ENCODE results near the gene B2M.
A peak's percentile ranks its signal among the peaks of the same experiment; 100 is the strongest.
"Not testable (repeated sequence)": the region's sequence is repeated elsewhere in the genome, so short reads cannot be mapped to it uniquely, and the experiment has no call there.

Gene B2M

DNA sequence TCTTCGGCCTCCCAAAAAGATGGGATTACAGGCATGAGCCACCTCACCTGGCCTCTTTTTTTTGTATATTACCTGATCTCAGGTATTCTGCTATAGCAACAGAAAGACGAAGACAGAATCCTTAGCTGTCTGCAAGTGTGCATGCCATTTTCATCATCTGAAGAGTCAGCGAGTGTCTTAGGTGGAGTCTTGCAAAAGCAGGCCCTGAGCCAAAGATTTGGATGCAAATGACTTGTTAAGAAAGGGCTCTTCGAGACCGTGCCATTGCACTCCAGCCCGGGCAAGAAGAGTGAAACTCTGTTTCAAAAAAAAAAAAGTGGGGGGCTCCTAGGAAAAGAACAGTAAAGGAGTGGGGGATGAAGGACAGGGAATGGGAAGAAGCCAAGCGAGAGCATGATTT is 14.8 kb downstream of the B2M start:
- peak; percentile 65 for DNase-seq (ENCODE audit: low read depth)

DNA sequence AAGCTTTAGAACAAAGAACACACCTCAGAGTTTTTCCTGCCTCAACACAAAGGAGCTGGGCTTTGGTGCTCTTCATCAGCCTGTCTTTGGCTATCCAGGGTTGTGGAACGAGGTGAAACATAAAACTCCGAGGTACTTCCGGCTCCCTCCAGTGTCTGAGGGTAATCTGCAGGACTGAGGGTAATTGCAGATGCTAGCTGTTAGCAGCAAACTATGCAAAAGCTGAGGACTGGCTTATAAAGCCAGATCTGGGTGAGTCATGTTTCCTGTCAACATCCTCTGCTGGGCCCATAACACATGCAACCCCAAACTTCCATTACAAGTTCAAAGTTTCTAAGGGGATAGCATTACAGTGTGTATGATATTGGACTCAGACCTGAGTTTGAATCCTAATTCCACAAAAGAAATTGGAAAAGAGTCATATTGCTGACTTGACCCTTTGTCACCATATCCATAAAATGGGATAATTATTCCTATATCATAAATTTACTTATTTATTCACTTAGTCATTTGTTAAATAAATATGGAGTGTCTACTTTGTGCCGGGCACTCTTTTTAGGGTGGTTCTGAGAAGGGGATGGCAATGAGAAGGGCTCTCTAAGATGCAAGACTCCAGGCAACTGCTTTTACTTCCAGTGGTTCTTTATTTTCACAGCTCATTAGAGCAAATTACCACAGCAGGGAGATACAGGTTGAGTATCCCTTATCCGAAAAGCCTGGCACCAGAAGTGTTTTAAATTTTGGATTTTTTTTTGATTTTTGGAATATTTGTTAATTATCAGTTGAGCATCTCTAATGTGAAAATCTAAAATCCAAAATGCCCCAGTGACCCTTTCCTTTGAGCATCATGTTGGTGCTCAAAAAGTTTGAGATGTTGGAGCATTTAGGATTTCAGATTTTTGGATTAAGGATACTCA is 15.5 kb downstream of the B2M start:
- DNase-seq (ENCODE audit: low read depth), result peak; percentile 97

DNA sequence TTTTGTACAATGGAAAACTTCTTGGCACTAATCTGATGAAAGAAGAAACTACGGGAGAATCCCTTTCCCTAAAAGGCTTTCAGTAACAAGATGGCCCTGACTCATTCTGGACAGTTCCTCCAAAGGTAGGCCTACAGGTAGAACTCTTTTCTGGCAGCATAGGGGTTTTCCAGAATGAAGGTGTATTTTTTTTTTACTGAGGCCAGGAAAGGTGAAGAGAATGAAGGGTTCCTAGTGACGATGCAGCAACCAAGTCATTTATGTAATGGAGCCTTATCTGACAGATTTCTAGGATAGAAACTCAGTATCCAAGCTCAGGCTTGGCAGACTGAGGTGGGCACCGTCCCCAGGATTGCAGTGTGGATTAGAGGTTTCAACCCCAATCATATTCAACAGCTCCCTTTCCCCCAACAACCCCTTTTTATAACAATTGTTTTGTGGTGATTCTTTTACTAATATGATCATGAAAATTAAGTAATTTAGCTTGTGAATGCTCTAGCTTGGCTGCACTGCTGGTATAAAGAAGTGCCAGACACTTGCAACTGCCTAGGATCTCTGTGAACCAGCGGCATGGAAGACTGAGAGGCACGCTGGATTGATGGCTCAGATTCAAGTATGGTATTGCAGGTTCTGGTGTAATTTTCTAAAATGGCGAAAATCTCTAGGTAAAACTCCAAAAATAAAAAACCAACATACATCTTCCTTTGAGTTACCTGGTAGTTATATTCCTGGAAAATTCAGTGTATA is 16.3 kb downstream of the B2M start:
- no peak for DNase-seq (ENCODE audit: low read depth)

DNA sequence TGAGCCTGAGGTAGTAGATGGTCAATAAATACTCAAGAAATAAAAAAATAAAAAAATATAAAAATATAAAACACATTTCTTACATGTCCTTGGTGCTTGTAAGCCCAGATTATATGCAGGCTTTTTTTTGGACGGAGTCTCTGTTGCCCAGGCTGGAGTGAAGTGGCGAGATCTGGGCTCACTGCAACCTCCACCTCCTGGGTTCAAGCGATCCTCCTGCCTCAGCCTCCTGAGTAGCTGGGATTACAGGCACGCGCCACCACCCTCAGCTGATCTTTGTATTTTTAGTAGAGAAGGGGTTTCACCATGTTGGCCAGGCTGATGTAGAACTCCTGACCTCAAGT is 16.9 kb downstream of the B2M start:
- not testable (repeated sequence) for DNase-seq (ENCODE audit: low read depth)

GRCh38 chr15:44728576-44729407 is 17.5 kb downstream of the B2M start:
- peak; percentile 99 for DNase-seq (ENCODE audit: low read depth)

GRCh38 chr15:44729408-44730127 is 18.3 kb downstream of the B2M start:
- DNase-seq (ENCODE audit: low read depth), result peak; percentile 34

- DNase-seq (ENCODE audit: low read depth), result no peak
Measured at GRCh38 chr15:44734839-44735481, 23.6 kb downstream of the B2M start.

DNA sequence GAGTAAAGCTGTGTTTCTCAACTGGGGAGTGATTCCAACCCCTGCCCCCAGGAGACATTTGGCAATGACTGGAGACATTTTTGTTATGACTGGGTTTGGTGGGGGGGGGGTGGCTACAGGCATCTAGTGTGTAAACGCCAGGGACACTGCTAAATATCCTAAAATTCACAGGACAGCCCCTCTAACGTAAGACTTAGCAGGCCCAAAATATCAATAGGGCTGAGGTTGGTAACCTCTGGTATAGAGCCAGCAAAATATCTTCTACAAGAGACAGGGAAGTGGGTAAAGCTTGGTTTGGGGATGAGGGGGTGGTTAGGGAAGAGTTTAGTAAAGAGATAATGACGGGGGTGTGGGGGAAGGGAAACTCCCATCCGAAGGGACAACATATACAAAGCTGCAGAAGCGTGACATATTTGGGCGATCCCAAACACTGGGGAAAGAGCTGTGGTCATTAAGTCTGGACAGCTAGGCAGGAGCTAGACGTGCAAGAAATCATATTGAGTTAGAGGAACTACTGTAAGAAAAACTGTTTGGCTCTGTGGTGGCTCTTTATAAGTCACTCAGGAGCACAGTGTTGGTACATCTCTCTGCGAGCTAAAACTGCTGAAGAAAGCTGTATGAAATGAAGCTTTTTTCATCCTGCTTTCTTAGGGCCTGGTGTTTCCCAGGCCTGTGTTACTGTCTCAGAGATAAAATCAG is 24.3 kb downstream of the B2M start:
- no peak for DNase-seq (ENCODE audit: low read depth)

DNA sequence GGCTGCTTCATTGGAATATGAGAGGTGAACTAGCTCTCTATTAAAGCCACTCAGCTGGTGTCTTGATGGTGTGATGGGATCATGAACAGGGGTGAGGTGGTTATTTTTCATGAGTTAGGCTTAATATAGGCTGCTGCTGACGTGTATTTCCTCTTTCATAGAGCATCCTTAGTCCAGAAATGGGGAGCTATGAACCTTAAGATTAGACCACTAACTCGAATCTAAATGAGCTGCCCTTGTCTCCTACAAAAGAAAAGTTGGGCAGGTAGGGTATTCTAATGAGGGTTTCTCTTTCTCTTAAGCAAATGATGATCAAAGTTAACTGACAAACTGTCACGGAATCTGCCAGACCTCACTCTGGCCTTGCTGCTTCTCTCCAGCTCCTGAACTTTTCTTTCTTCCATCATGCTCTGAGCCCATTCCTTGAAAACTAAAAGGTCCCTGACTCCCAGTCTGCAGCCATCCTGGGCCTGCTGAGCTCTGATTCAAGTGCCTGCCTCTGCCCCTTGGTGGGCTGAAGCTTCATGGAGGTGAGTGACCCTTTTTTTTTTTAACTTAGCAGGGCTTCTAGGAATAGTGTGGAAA is 25.0 kb downstream of the B2M start, which contains the start of gene TRIM69:
Gene TRIM69, plus strand, starts transcription at position 348 of the 585 bp plus-strand sequence. Its CDS starts 177 bp downstream, at position 525.
- no peak for DNase-seq (ENCODE audit: low read depth)

DNA sequence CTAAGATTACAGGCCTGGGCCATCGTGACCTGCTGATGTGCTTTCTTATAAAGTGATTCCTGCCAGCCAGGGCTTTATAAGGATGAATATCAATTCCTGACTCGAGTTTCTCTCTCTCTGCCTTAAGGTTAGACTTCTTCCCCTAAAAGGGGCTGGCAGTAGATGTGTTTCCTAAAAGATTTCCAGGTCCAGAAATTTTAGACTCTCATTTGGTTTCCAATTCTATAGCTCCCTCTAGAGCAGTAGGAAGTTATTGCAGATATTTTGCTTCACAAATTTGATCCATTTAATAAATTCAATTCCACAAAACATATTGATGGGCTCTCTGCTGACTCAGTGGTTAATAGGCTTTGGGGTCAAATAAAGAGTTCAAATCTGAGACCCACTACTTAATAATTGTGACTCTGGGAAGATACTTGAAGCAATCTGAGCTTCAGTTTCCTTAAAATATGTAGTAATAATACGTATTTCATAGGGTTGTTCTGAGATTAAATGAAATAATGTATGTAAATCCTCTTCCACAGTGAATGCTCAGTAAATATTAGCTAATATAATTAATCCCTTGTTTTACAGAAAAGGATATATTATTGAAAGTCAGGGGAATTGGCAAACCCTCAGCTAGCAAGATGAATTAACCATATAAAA is 27.1 kb downstream of the B2M start:
- peak; percentile 47 for DNase-seq (ENCODE audit: low read depth)

DNA sequence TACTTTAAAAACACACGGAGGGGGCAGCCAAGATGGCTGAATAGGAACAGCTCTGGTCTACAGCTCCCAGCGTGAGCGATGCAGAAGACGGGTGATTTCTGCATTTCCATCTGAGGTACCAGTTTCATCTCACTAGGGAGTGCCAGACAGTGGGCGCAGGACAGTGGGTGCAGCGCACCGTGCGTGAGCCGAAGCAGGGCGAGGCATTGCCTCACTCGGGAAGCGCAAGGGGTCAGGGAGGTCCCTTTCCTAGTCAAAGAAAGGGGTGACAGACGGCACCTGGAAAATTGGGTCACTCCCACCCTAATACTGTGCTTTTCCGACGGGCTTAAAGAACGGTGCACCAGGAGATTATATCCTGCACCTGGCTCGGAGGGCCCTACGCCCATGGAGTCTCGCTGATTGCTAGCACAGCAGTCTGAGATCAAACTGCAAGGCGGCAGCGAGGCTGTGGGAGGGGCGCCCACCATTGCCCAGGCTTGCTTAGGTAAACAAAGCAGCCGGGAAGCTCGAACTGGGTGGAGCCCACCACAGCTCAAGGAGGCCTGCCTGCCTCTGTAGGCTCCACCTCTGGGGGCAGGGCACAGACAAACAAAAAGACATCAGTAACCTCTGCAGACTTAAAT is 28.0 kb downstream of the B2M start:
- DNase-seq (ENCODE audit: low read depth), result not testable (repeated sequence)

DNA sequence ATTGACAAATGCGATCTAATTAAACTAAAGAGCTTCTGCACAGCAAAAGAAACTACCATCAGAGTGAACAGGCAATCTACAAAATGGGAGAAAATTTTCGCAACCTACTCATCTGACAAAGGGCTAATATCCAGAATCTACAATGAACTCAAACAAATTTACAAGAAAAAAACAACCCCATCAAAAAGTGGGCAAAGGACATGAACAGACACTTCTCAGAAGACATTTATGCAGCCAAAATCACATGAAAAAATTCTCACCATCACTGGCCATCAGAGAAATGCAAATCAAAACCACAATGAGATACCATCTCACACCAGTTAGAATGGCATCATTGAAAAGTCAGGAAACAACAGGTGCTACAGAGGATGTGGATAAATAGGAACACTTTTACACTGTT is 32.1 kb downstream of the B2M start:
- not testable (repeated sequence) for DNase-seq (ENCODE audit: low read depth)

- DNase-seq (ENCODE audit: low read depth), result no peak
Measured at GRCh38 chr15:44753345-44753744, 42.0 kb downstream of the B2M start.

DNA sequence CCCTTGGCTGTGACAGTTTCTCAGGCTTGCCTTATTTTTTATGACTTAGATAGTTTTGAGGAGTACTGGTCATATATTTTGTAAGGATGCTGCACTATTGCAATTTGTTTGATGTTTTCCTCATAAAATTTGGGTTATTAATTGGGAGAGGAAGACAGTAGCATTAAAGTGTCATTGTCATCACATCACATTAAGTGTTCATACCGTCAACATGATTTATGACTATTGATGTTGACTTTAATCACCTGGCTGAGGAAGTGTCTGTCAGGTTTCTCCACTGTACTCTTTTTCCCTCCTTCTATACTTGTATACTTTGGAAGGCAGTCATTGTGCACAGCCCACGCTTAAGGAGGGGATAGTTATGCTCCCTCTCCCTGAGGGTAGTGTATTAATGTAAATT is 51.9 kb downstream of the B2M start:
- no peak for DNase-seq (ENCODE audit: low read depth)

- DNase-seq (ENCODE audit: low read depth), result no peak
Measured at GRCh38 chr15:44763848-44764247, 52.5 kb downstream of the B2M start.

GRCh38 chr15:44765036-44765435 is 53.7 kb downstream of the B2M start:
- DNase-seq (ENCODE audit: low read depth), result no peak
